ENCODE results near the gene ASIC2. TPM values are rescaled to one million over a fixed set of nuclear protein-coding genes. Genes with fewer than 3 reads are reported as not detected.

The ASIC2 gene
- total RNA-seq, 1 experiment from 2014 or later, result not detected

DNA sequence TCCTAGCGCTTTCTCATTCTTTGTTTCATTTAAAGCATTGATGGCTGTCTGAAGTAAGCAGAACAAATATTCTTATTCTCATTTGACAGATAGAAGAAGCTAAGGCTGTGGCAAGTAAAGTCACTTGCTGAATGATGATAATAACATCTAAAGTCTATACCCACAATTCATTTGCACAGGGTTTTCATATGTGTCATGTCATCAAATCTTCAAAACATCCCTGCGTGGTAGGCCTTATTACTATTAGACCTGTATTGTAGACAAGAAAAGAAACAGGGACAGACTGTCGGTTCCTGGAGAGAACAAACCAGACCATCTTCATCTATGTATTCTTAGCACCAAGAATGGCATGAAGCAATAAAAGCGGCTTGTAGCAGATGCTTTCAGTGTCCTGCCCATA is 85.9 kb downstream of the ASIC2 start:
- Histone ChIP-seq H3K36me3 (ENCODE audit: control insufficient read depth in 1 of 2, insufficient read depth in 2 of 2, low read length in 2 of 2) (no peaks in the 10 kb centered on the region), H3K9ac (ENCODE audit: low read length) (no peak overlapping the region), H3K4me1 (ENCODE audit: control insufficient read depth in 1 of 2, insufficient read depth in 2 of 2, low read length in 2 of 2) (no peaks in the 10 kb centered on the region), H3K4me3 (replicated peaks in 1 of 2; ENCODE audit: low read depth in 1 of 2, low read length in 2 of 2) (no peak overlapping the region), H3K9me3 (ENCODE audit: control insufficient read depth in 1 of 2, insufficient read depth in 1 of 2, low read depth in 1 of 2, low read length in 2 of 2) (no peaks in the 10 kb centered on the region), H3K79me2 (ENCODE audit: insufficient read depth, low read length) (no peaks in the 10 kb centered on the region), H3K27ac (ENCODE audit: low read depth, low read length) (no peak overlapping the region), H3K27me3 (ENCODE audit: insufficient read depth, low read length) (peaks cover 31% of the 10 kb centered on the region), H4K20me1 (ENCODE audit: insufficient read depth) (no peaks in the 10 kb centered on the region), H2AFZ (ENCODE audit: low read depth, low read length, poor library complexity, severe bottlenecking) (no peak overlapping the region), H3K9me2 (ENCODE audit: insufficient read depth) (no peaks in the 10 kb centered on the region), H3K4me2 (ENCODE audit: low read length) (no peak overlapping the region)
- intact Hi-C loops (cut with micrococcal nuclease), result no loop called here
- RAD21 ChIA-PET (ENCODE audit: low non-redundant PET in 1 of 2, low total read pairs in 2 of 2, uncharacterized antibody in 2 of 2, unreplicated experiment in 2 of 2), result no interaction called here
- POLR2A ChIA-PET, result no interaction called here
- CTCF ChIA-PET, result no interaction called here
- ATAC-seq, result no peak
- no TSS peak for BruUV-seq (replicated peaks)
- DNase-seq (ENCODE audit: low read depth, low spot score), result no peak
- no peak for TF ChIP-seq EGR1 (IDR thresholded peaks at IDR 0.05; ENCODE audit: low read depth)
- TF ChIP-seq EZH2phosphoT487 (IDR thresholded peaks at IDR 0.05; ENCODE audit: borderline replicate concordance), result no peak
- no peak for TF ChIP-seq YY1 (IDR thresholded peaks at IDR 0.05; ENCODE audit: extremely low read depth, insufficient replicate concordance, low read depth, low read length)
- TF ChIP-seq ZNF274 (IDR thresholded peaks at IDR 0.05; ENCODE audit: low read depth, low read length), result no peak
- no peak for TF ChIP-seq POLR2AphosphoS5 (IDR thresholded peaks at IDR 0.05; ENCODE audit: low read depth, low read length)
- TF ChIP-seq RAD21 (IDR thresholded peaks at IDR 0.05; ENCODE audit: low read depth), result no peak
- TF ChIP-seq FOSL1 (IDR thresholded peaks at IDR 0.05; ENCODE audit: low read depth), result no peak
- no peak for TF ChIP-seq CEBPB (IDR thresholded peaks at IDR 0.05; ENCODE audit: low read depth)
- no peak for TF ChIP-seq ELF1 (IDR thresholded peaks at IDR 0.05; ENCODE audit: borderline replicate concordance, low read depth)
- TF ChIP-seq SIN3A (IDR thresholded peaks at IDR 0.05; ENCODE audit: low read depth), result no peak
- no peak for TF ChIP-seq JUND (IDR thresholded peaks at IDR 0.05)
- no peak for TF ChIP-seq TCF7L2 (IDR thresholded peaks at IDR 0.05; ENCODE audit: borderline replicate concordance, extremely low read depth, insufficient read depth, insufficient read length)
- no peak for TF ChIP-seq POLR2A (IDR thresholded peaks at IDR 0.05; ENCODE audit: borderline replicate concordance, extremely low read depth, insufficient read depth, insufficient read length)

DNA sequence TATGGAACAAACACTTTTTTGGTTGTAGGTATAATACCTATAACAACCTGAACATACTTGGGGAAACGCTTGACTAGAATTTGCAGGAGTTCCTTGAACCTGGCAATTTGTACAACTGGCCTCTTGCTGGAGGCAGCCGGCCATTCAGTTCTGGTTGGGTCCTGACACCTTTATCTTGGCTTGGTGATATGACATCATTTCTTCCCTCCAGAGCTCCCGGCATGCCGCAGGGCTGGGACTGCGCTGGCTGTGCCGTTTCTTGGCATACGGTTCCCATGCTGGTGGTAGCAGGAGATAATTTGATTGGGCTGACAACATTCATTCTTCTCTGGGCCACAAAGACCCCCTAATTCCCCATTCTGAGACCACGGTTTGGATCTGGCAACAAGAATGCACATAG is 87.5 kb downstream of the ASIC2 start:
- no peak overlapping the region for H3K27ac ChIP-seq (ENCODE audit: low read depth, low read length)
- no peaks in the 10 kb centered on the region for H3K4me1 ChIP-seq (ENCODE audit: control insufficient read depth in 1 of 2, insufficient read depth in 2 of 2, low read length in 2 of 2)
- no peaks in the 10 kb centered on the region for H3K79me2 ChIP-seq (ENCODE audit: insufficient read depth, low read length)
- ChIA-PET POLR2A (no interaction called here), RAD21 (ENCODE audit: low non-redundant PET in 1 of 2, low total read pairs in 2 of 2, uncharacterized antibody in 2 of 2, unreplicated experiment in 2 of 2) (no interaction called here), CTCF (no interaction called here)
- DNase-seq (ENCODE audit: low read depth, low spot score) (no peak), ATAC-seq (no peak)
- H2AFZ ChIP-seq (ENCODE audit: low read depth, low read length, poor library complexity, severe bottlenecking), result no peak overlapping the region
- H3K4me3 ChIP-seq (replicated peaks in 1 of 2; ENCODE audit: low read depth in 1 of 2, low read length in 2 of 2), result no peak overlapping the region
- H3K9me3 ChIP-seq (ENCODE audit: control insufficient read depth in 1 of 2, insufficient read depth in 1 of 2, low read depth in 1 of 2, low read length in 2 of 2), result no peaks in the 10 kb centered on the region
- no TSS peak for BruUV-seq (replicated peaks)
- no peak overlapping the region for H3K9ac ChIP-seq (ENCODE audit: low read length)
- intact Hi-C loops (cut with micrococcal nuclease), result no loop called here
- peaks cover 22% of the 10 kb centered on the region; the same call in 1 of the 2 replicates for H3K27me3 ChIP-seq (ENCODE audit: insufficient read depth, low read length)
- no peaks in the 10 kb centered on the region for H3K9me2 ChIP-seq (ENCODE audit: insufficient read depth)
- no peaks in the 10 kb centered on the region for H3K36me3 ChIP-seq (ENCODE audit: control insufficient read depth in 1 of 2, insufficient read depth in 2 of 2, low read length in 2 of 2)
- no peaks in the 10 kb centered on the region for H4K20me1 ChIP-seq (ENCODE audit: insufficient read depth)
- TF ChIP-seq CBX3 (IDR thresholded peaks at IDR 0.05; ENCODE audit: low read depth) (no peak), EZH2phosphoT487 (IDR thresholded peaks at IDR 0.05; ENCODE audit: borderline replicate concordance) (no peak), EZH2 (IDR thresholded peaks at IDR 0.05) (no peak), SP1 (IDR thresholded peaks at IDR 0.05; ENCODE audit: low read depth) (no peak), FOSL1 (IDR thresholded peaks at IDR 0.05; ENCODE audit: low read depth) (no peak), TCF7L2 (IDR thresholded peaks at IDR 0.05; ENCODE audit: borderline replicate concordance, extremely low read depth, insufficient read depth, insufficient read length) (no peak), JUND (IDR thresholded peaks at IDR 0.05) (no peak), EGR1 (IDR thresholded peaks at IDR 0.05; ENCODE audit: low read depth) (no peak), ZNF274 (IDR thresholded peaks at IDR 0.05; ENCODE audit: low read depth, low read length) (no peak), CEBPB (IDR thresholded peaks at IDR 0.05; ENCODE audit: low read depth) (no peak), POLR2AphosphoS5 (IDR thresholded peaks at IDR 0.05; ENCODE audit: low read depth, low read length) (no peak), YY1 (IDR thresholded peaks at IDR 0.05; ENCODE audit: extremely low read depth, insufficient replicate concordance, low read depth, low read length) (no peak), ZFX (IDR thresholded peaks at IDR 0.05) (no peak), POLR2A (IDR thresholded peaks at IDR 0.05; ENCODE audit: borderline replicate concordance, extremely low read depth, insufficient read depth, insufficient read length) (no peak)
- TF ChIP-seq, protein P1, sequence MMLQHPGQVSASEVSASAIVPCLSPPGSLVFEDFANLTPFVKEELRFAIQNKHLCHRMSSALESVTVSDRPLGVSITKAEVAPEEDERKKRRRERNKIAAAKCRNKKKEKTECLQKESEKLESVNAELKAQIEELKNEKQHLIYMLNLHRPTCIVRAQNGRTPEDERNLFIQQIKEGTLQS (IDR thresholded peaks at IDR 0.05), result no peak
- TF ChIP-seq, protein P2, sequence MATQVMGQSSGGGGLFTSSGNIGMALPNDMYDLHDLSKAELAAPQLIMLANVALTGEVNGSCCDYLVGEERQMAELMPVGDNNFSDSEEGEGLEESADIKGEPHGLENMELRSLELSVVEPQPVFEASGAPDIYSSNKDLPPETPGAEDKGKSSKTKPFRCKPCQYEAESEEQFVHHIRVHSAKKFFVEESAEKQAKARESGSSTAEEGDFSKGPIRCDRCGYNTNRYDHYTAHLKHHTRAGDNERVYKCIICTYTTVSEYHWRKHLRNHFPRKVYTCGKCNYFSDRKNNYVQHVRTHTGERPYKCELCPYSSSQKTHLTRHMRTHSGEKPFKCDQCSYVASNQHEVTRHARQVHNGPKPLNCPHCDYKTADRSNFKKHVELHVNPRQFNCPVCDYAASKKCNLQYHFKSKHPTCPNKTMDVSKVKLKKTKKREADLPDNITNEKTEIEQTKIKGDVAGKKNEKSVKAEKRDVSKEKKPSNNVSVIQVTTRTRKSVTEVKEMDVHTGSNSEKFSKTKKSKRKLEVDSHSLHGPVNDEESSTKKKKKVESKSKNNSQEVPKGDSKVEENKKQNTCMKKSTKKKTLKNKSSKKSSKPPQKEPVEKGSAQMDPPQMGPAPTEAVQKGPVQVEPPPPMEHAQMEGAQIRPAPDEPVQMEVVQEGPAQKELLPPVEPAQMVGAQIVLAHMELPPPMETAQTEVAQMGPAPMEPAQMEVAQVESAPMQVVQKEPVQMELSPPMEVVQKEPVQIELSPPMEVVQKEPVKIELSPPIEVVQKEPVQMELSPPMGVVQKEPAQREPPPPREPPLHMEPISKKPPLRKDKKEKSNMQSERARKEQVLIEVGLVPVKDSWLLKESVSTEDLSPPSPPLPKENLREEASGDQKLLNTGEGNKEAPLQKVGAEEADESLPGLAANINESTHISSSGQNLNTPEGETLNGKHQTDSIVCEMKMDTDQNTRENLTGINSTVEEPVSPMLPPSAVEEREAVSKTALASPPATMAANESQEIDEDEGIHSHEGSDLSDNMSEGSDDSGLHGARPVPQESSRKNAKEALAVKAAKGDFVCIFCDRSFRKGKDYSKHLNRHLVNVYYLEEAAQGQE (IDR thresholded peaks at IDR 0.05; ENCODE audit: low read depth), result no peak
- H3K4me2 ChIP-seq (ENCODE audit: low read length), result no peak overlapping the region
